AG09319 (cell line): ENCODE measurements around the gene KRT13.

ENCODE experiments used
- DNase-seq: peaks from one replicate; pipeline ENCODE4 v3.0.0-alpha.2; 2010; ENCODE audit warnings: low read depth; ENCODE audit errors: extremely low read depth
- CTCF ChIP-seq: IDR thresholded peaks from 2 replicates; pipeline ENCODE4 v1.5.1; 2011; ENCODE audit warnings: low read depth, mild to moderate bottlenecking, inconsistent platforms, low read length, moderate library complexity

KRT13 gene

GRCh38 chr17:41505007-41505808 is at the start of gene KRT13:
TSS of gene KRT13 (minus strand) at chr17:41505612. CDS start at chr17:41505550, 62 bp downstream.
- no peak for TF ChIP-seq CTCF
- DNase-seq: no peak

GRCh38 chr17:41553987-41554680 is 48.7 kb upstream of the KRT13 start:
- DNase-seq: no peak
- no peak for TF ChIP-seq CTCF

GRCh38 chr17:41553176-41553575 is 47.8 kb upstream of the KRT13 start:
- DNase-seq: no peak
- TF ChIP-seq CTCF: no peak

GRCh38 chr17:41552455-41552854 is 47.0 kb upstream of the KRT13 start:
- TF ChIP-seq CTCF: no peak
- no peak for DNase-seq

- DNase-seq: no peak
- no peak for TF ChIP-seq CTCF
These were observed 46.0 kb upstream of the KRT13 start for GRCh38 chr17:41551365-41551764.

- TF ChIP-seq CTCF: no peak
- no peak for DNase-seq
These were observed 44.2 kb upstream of the KRT13 start for GRCh38 chr17:41549596-41550039.
